Measurements from ENCODE around the gene NEO1. TPM values are rescaled to one million over a fixed set of nuclear protein-coding genes. Genes with fewer than 3 reads are reported as not detected.

The NEO1 gene
- total and polyA plus RNA-seq, 2 of the 13 experiments (the other 11 are each of a cell fraction or from before 2014, with no cell fraction given), result 8.4 to 11.0 TPM

DNA sequence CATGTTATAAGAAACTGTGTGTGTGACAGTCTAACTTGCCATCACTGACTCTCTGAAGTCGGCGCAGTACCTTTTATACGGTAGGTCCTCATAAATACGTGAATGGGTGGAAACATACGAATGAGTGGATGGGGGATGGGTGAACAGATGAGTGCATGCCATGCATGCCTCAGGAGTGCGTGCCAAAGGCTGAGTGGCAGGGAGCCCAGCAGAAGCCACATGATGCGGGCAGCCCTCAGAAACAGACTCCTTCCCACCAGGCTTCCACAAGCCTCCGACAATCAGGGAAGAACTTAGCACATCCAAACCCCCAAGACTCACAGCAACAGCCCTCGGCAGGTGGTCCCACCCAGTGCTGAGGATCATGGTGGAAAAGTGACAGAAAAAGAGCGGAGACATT lies 299.8 kb downstream of the NEO1 start (continued):
- TF ChIP-seq RERE (CRISPR knock-in tag; IDR thresholded peaks at IDR 0.05; ENCODE audit: low read depth), result no peak

GRCh38 chr15:73353734-73354133 lies 301.5 kb downstream of the NEO1 start:
- FAIRE-seq (no peak), ATAC-seq (no peak), DNase-seq (ENCODE audit: low spot score) (no peak)
- Histone ChIP-seq H3K9ac (ENCODE audit: insufficient read depth, low read depth, low read length) (no peak overlapping the region), H3K4me3 (replicated peaks in 1 of 3; ENCODE audit: insufficient read depth in 1 of 3, low read depth in 2 of 3, low read length in 3 of 3) (no peak overlapping the region), H3K27ac (ENCODE audit: extremely low read length, insufficient read depth, low read length) (no peak overlapping the region), H3K4me1 (ENCODE audit: insufficient read depth, low read length) (peaks cover 9% of the 10 kb centered on the region; the same call in 1 of the 2 replicates), H3K4me2 (ENCODE audit: low read depth, low read length) (no peak overlapping the region), H2AFZ (ENCODE audit: low read length) (no peak overlapping the region), H3K9me3 (ENCODE audit: low read length) (no peaks in the 10 kb centered on the region), H3K27me3 (ENCODE audit: control insufficient read depth in 1 of 2, insufficient read depth in 2 of 2, low read length in 2 of 2) (peaks cover 0 to 25% of the 10 kb centered on the region in 2 experiments; a peak in 4 of 5 replicates), H3K36me3 (replicated peaks in 1 of 2; ENCODE audit: control insufficient read depth in 1 of 2, insufficient read depth in 2 of 2, low read length in 2 of 2) (no peaks in the 10 kb centered on the region), H3K79me2 (ENCODE audit: insufficient read depth, low read length) (no peaks in the 10 kb centered on the region), H4K20me1 (ENCODE audit: insufficient read depth, low read length) (no peaks in the 10 kb centered on the region)
- in situ Hi-C loops (cut with HindIII; ENCODE audit: extremely low pct_ligation_motif_present, low pct_unique_long_range_greater_than_20kb) (no loop called here), intact Hi-C loops (cut with micrococcal nuclease; ENCODE audit: unreplicated experiment) (no loop called here)
- WGBS (ENCODE audit: low lambda C conversion rate), result 0% methylated on average over 3 of the region's 3 CpGs
- POLR2A ChIA-PET, result no interaction called here
- TF ChIP-seq ZNF766 (CRISPR knock-in tag; IDR thresholded peaks at IDR 0.05; ENCODE audit: borderline replicate concordance) (no peak), SUZ12 (IDR thresholded peaks at IDR 0.05; ENCODE audit: low read depth, low read length) (no peak), ZNF720 (CRISPR knock-in tag; IDR thresholded peaks at IDR 0.05) (no peak), ZNF691 (CRISPR knock-in tag; IDR thresholded peaks at IDR 0.05; ENCODE audit: borderline replicate concordance, low read depth) (no peak), REXO4 (CRISPR knock-in tag; IDR thresholded peaks at IDR 0.05; ENCODE audit: borderline replicate concordance) (no peak), NFYB (CRISPR knock-in tag; IDR thresholded peaks at IDR 0.05) (no peak), ZNF10 (CRISPR knock-in tag; IDR thresholded peaks at IDR 0.05; ENCODE audit: borderline replicate concordance, low read depth) (no peak)
- TF ChIP-seq, protein P1, sequence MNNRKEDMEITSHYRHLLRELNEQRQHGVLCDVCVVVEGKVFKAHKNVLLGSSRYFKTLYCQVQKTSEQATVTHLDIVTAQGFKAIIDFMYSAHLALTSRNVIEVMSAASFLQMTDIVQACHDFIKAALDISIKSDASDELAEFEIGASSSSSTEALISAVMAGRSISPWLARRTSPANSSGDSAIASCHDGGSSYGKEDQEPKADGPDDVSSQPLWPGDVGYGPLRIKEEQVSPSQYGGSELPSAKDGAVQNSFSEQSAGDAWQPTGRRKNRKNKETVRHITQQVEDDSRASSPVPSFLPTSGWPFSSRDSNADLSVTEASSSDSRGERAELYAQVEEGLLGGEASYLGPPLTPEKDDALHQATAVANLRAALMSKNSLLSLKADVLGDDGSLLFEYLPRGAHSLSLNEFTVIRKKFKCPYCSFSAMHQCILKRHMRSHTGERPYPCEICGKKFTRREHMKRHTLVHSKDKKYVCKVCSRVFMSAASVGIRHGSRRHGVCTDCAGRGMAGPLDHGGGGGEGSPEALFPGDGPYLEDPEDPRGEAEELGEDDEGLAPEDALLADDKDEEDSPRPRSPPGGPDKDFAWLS (CRISPR knock-in tag; IDR thresholded peaks at IDR 0.05; ENCODE audit: borderline replicate concordance), result no peak
- no TSS peak for BruUV-seq (replicated peaks)
- CTCF ChIA-PET (ENCODE audit: low intra/inter-chr PET ratio, low total read pairs), result no interaction called here
